Measurements from ENCODE around the gene CDK18. TPM values are rescaled to one million over a fixed set of nuclear protein-coding genes. Genes with fewer than 3 reads are reported as not detected.

The CDK18 gene
- total and polyA plus RNA-seq, 2 of the 8 experiments (the other 6 are each of a cell fraction or from before 2014, with no cell fraction given) = 31.2 to 44.0 TPM

DNA sequence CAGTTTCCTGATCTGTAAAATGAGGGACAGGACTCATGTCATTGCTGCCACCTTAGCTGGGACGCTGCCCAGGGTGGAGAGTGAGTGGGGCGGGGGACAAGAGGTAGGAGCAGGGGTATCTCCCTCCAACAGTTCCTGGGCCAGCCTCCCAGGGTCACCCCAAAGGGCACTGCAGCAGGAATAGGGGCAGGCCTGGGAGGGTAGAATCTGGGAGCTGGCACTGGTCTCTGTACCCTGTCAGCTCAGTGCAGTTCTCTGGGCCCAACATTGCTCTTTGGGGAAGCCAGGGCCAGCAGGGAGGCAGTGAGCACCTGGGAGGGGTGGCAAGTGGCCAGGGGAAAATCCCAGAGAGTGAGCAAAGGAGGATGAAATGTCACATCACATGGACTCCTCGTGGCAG lies 71.5 kb downstream of the CDK18 start (continued):
- TF ChIP-seq JUND (IDR thresholded peaks at IDR 0.05; ENCODE audit: low read length) (no peak), KDM4A (IDR thresholded peaks at IDR 0.05; ENCODE audit: low read depth, low read length, severe bottlenecking) (no peak), MAX (IDR thresholded peaks at IDR 0.05) (no peak), POLR2A (IDR thresholded peaks at IDR 0.05; ENCODE audit: control extremely low read depth in 1 of 2, low read depth in 2 of 2, low read length in 2 of 2) (no peak), EP300 (IDR thresholded peaks at IDR 0.05; ENCODE audit: borderline replicate concordance in 1 of 2, low read depth in 2 of 2, low read length in 2 of 2) (no peak), SP4 (IDR thresholded peaks at IDR 0.05; ENCODE audit: low read length) (no peak)
